Keratinocyte (primary cell): ENCODE measurements around the gene GSK3A. TPM values are rescaled to one million over a fixed set of nuclear protein-coding genes. Genes with fewer than 3 reads are reported as not detected.
A peak's percentile ranks its signal among the peaks of the same experiment; 100 is the strongest.

Source experiments
- DNase-seq: peaks from one replicate; pipeline ENCODE4 v3.0.0-alpha.2; 2011; ENCODE audit warnings: low read depth, missing footprints, low spot score
- FAIRE-seq: peaks from 2 replicates; lab custom pipeline; 2011; peaks lifted over from hg19 to GRCh38; lab: Jason Lieb, UNC
- H2AFZ ChIP-seq: 2 replicates; pipeline ENCODE4 v1.6.0; 2012; ENCODE audit warnings: low read length, control low read depth, inconsistent platforms; ENCODE audit not compliant: control insufficient read depth
- H3K27ac ChIP-seq: 2 replicates; pipeline ENCODE4 v1.5.1; 2011; ENCODE audit warnings: low read length; ENCODE audit not compliant: control insufficient read depth, insufficient read depth
- H3K27me3 ChIP-seq: 3 replicates; pipeline ENCODE4 v1.6.0; 2011; ENCODE audit warnings: low read length; ENCODE audit not compliant: control insufficient read depth, insufficient read depth; ENCODE audit errors: extremely low read depth
- H3K36me3 ChIP-seq, 2 experiments: 2 replicates in 1 of 2; 3 replicates in 1 of 2; pipeline ENCODE4 v1.5.1; 2011; ENCODE audit warnings: low read length in 2 of 2, mild to moderate bottlenecking in 1 of 2; ENCODE audit not compliant: control insufficient read depth in 2 of 2, insufficient read depth in 2 of 2; ENCODE audit errors: extremely low read depth in 1 of 2
- H3K4me1 ChIP-seq: 3 replicates; pipeline ENCODE4 v1.5.1; 2011; ENCODE audit warnings: low read length; ENCODE audit not compliant: control insufficient read depth, insufficient read depth; ENCODE audit errors: extremely low read depth
- H3K4me2 ChIP-seq: 3 replicates; pipeline ENCODE4 v1.6.0; 2011; ENCODE audit warnings: low read depth, low read length; ENCODE audit not compliant: control insufficient read depth, insufficient read depth; ENCODE audit errors: extremely low read depth
- H3K4me3 ChIP-seq, 3 experiments: fragments of 200-600 bp in 1 of 3; sonication (generic) in 1 of 3; 2 replicates in 2 of 3; 3 replicates in 1 of 3; pipeline ENCODE4 v1.5.1; 2011 to 2016; ENCODE audit warnings: low read length in 3 of 3, mild to moderate bottlenecking in 3 of 3, control low read depth in 2 of 3, inconsistent platforms in 1 of 3, low read depth in 1 of 3, mixed read lengths in 1 of 3, mixed run types in 1 of 3, moderate library complexity in 1 of 3; ENCODE audit not compliant: control insufficient read depth in 2 of 3, insufficient read depth in 2 of 3; ENCODE audit errors: extremely low read depth in 1 of 3
- H3K79me2 ChIP-seq: 2 replicates; pipeline ENCODE4 v1.6.0; 2012; ENCODE audit warnings: low read length; ENCODE audit not compliant: control insufficient read depth, insufficient read depth
- H3K9ac ChIP-seq: 3 replicates; pipeline ENCODE4 v1.6.0; 2011; ENCODE audit warnings: low read length; ENCODE audit not compliant: control insufficient read depth, insufficient read depth; ENCODE audit errors: extremely low read depth
- H3K9me1 ChIP-seq: 3 replicates; pipeline ENCODE4 v1.6.0; 2011; ENCODE audit warnings: low read length; ENCODE audit not compliant: control insufficient read depth, insufficient read depth; ENCODE audit errors: extremely low read depth
- H3K9me3 ChIP-seq: 2 replicates; pipeline ENCODE4 v1.5.1; 2012; ENCODE audit warnings: low read depth, low read length; ENCODE audit not compliant: control insufficient read depth
- H4K20me1 ChIP-seq: 3 replicates; pipeline ENCODE4 v1.6.0; 2011; ENCODE audit warnings: low read length; ENCODE audit not compliant: control insufficient read depth, insufficient read depth; ENCODE audit errors: extremely low read depth
- EZH2 ChIP-seq: IDR thresholded peaks from one replicate; pipeline ENCODE4 v1.6.1; 2012; ENCODE audit warnings: inconsistent platforms, mild to moderate bottlenecking, low read length, moderate library complexity
- dilution Hi-C: fragments of 300-500 bp; cut with MboI; formaldehyde crosslinking; loops from one replicate; pipeline ENCODE4 v1.7.0; 2020; ENCODE audit warnings: low sequenced_read_pairs; ENCODE audit not compliant: extremely low pct_ligation_motif_present
- polyA plus RNA-seq, 5 experiments: library from polyadenylated mRNA; depleted of rRNA in 3 of 5; stranded (reverse) in 3 of 5; stranded (forward) in 1 of 5; unstranded in 1 of 5; fragments of >200 nt; gene quantifications; 1 replicate in 1 of 5; 2 replicates in 3 of 5; 3 replicates in 1 of 5; pipeline versions ENCODE4 v1.2.1 to v1.2.3, GENCODE V29; 2011 to 2012; ENCODE audit warnings: missing spikeins in 2 of 5, low read depth in 1 of 5, low replicate concordance in 1 of 5
- TF ChIP-seq, protein P1 (sequence below), 3 experiments: IDR thresholded peaks in 1 of 3; conservative IDR thresholded peaks in 1 of 3; optimal IDR thresholded peaks in 1 of 3; 2 replicates in 2 of 3; 3 replicates in 1 of 3; pipeline versions ENCODE3 to v1.5.1; 2011; ENCODE audit warnings: low read length in 3 of 3, mild to moderate bottlenecking in 3 of 3, moderate library complexity in 2 of 3, control low read depth in 1 of 3, inconsistent platforms in 1 of 3; ENCODE audit not compliant: insufficient read depth in 2 of 3; ENCODE audit errors: extremely low read depth in 1 of 3

The GSK3A gene
- polyA plus RNA-seq, 1 donor (not counting 4 experiments of a cell fraction or from before 2014, with no cell fraction given): 36.9 TPM

DNA sequence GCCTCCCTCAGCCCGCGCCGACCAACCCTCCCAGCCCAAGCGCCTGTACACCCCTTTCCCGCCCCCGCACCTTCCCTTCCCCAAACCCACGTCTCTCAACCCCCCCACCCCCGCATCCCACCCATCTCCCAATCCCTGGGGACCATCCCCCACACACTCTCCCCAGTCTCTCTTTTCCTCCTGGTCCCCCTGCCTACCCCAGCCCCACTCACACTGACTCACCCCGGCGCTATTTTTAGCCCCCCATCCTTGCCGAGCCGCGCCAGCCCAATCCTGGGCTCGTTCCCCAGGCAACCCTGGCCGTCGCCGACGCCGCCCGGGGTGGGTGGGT lies 38.4 kb upstream of the GSK3A start:
- H4K20me1 ChIP-seq: no peaks in the 10 kb centered on the region
- TF ChIP-seq, protein P1, sequence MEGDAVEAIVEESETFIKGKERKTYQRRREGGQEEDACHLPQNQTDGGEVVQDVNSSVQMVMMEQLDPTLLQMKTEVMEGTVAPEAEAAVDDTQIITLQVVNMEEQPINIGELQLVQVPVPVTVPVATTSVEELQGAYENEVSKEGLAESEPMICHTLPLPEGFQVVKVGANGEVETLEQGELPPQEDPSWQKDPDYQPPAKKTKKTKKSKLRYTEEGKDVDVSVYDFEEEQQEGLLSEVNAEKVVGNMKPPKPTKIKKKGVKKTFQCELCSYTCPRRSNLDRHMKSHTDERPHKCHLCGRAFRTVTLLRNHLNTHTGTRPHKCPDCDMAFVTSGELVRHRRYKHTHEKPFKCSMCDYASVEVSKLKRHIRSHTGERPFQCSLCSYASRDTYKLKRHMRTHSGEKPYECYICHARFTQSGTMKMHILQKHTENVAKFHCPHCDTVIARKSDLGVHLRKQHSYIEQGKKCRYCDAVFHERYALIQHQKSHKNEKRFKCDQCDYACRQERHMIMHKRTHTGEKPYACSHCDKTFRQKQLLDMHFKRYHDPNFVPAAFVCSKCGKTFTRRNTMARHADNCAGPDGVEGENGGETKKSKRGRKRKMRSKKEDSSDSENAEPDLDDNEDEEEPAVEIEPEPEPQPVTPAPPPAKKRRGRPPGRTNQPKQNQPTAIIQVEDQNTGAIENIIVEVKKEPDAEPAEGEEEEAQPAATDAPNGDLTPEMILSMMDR (optimal IDR thresholded peaks at IDR 0.05 in 1 of 3, IDR thresholded peaks at IDR 0.05 in 1 of 3, conservative IDR thresholded peaks at IDR 0.05 in 1 of 3; ENCODE audit: extremely low read depth in 1 of 3, insufficient read depth in 2 of 3, low read length in 3 of 3): no peak
- TF ChIP-seq EZH2: no peak
- H3K79me2 ChIP-seq: peaks cover 37% of the 10 kb centered on the region
- H3K27me3 ChIP-seq: no peaks in the 10 kb centered on the region
- H3K9me3 ChIP-seq: no peaks in the 10 kb centered on the region
- peak overlapping the region; percentile 72 for H3K27ac ChIP-seq
- dilution Hi-C loops: no loop called here
- H2AFZ ChIP-seq: no peak overlapping the region
- H3K4me2 ChIP-seq: peak overlapping the region; percentile 93
- peaks cover 1 to 19% of the 10 kb centered on the region in 2 experiments for H3K36me3 ChIP-seq
- peak overlapping the region; percentile 56 to 83 (median 75) for H3K4me3 ChIP-seq
- peak overlapping the region; percentile 68 for H3K9ac ChIP-seq
- FAIRE-seq (no peak), DNase-seq (no peak)
- H3K4me1 ChIP-seq: peaks cover 75% of the 10 kb centered on the region
- peaks cover 5% of the 10 kb centered on the region for H3K9me1 ChIP-seq

DNA sequence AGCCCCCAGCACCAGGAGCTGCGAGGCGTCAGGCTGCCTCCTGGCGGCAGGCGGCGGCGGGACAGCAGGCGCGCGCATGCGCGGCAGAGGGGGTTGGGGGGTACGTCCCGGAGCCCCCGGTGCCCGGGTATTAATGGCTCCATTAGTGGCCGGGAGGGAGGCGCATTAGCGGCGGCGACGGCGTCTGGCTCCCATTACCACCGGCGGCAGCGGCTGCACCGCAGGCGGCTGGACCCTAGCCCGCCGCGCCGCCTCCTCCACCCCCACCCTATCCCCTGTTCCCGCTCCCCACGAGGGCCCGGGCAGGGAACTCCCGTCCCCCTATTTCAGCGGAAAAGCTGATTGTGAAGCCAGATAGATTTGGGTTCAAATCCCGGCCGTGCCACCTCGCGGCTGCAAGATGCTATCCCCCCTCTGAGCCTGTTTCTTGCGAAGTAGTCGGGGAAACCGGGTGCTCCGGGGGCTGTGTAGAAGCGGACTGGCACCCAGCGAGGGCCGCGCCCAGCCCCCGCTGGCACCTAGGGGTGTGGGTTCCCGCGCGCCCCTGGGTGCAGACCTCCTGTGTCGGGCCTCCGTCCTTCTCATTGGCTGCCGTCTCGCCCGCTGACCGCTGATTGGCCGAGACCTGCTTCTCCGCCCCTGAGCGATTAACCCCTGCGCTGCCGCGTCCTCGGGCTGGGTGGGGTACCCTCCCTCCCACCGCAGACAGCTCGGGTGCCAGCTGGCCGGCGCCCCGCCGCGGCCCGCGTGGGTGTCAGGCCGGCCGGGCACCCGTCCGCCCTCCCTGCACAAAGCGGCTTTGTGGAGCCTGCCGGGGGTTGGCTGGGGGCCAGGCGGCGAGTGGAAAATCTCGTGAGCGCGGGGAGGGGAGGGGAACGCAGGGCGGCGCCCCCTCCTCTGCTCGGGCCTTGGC lies 37.8 kb upstream of the GSK3A start:
- peaks cover 5% of the 10 kb centered on the region for H3K9me1 ChIP-seq
- H3K36me3 ChIP-seq: peaks cover 4 to 22% of the 10 kb centered on the region in 2 experiments
- TF ChIP-seq EZH2: no peak
- TF ChIP-seq, protein P1 (optimal IDR thresholded peaks at IDR 0.05 in 1 of 3, IDR thresholded peaks at IDR 0.05 in 1 of 3, conservative IDR thresholded peaks at IDR 0.05 in 1 of 3; ENCODE audit: extremely low read depth in 1 of 3, insufficient read depth in 2 of 3, low read length in 3 of 3): peak; percentile 79 to 94 (median 89)
- peak overlapping the region; percentile 93 for H3K4me2 ChIP-seq
- H3K9ac ChIP-seq: peak overlapping the region; percentile 68
- H3K4me1 ChIP-seq: peaks cover 74% of the 10 kb centered on the region
- peak overlapping the region; percentile 56 to 83 (median 75) for H3K4me3 ChIP-seq
- no peak overlapping the region for H2AFZ ChIP-seq
- dilution Hi-C loops: no loop called here
- no peaks in the 10 kb centered on the region for H4K20me1 ChIP-seq
- peaks cover 34% of the 10 kb centered on the region for H3K79me2 ChIP-seq
- peak; percentile 76 for DNase-seq
- H3K27me3 ChIP-seq: no peaks in the 10 kb centered on the region
- peak; percentile 70 for FAIRE-seq
- H3K9me3 ChIP-seq: no peaks in the 10 kb centered on the region
- H3K27ac ChIP-seq: peak overlapping the region; percentile 72
